ENCODE measurements around the gene FITM2.
A peak's percentile ranks its signal among the peaks of the same experiment; 100 is the strongest.

The FITM2 gene

DNA sequence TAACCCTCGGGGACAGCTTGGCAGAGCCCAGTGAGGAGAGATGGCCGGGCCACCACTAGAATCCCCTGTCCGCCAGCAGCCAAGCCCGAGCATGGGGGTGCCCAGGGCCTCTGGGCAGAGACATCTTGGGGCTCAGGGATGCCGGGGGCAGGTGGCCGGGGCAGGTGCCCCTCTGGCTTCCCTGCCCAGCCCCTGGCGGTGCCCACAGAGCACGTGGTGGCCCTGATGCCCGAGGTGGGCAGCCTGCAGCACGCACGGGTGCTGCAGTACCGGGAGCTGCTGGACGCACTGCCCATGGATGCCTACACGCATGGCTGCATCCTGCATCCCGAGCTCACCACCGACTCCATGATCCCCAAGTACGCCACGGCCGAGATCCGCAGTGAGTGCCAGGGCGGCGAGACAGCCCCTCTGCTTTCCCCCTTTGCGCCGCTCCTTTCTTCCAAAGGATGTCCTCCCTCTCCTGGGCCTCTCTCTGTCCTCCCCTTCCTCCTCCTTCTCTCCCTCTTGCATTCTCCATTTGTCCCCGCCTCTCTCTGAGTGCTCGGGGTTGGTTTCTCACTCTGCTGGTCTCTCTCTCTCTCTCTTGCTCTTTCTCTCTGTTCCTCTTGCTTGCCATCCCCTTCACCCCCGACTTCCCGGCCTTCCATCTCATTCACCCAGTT lies 52.6 kb downstream of the FITM2 start:
- Histone ChIP-seq H3K4me3 (ENCODE audit: low read depth, low read length) (no peak overlapping the region), H3K36me3 (replicated peaks) (no peaks in the 10 kb centered on the region), H3K27me3 (replicated peaks) (no peaks in the 10 kb centered on the region), H3K27ac (no peak overlapping the region)
- DNase-seq, result no peak
- in situ Hi-C loops (cut with HindIII; ENCODE audit: low pct_ligation_motif_present, low sequenced_read_pairs), result no loop called here
- TF ChIP-seq, protein P1, sequence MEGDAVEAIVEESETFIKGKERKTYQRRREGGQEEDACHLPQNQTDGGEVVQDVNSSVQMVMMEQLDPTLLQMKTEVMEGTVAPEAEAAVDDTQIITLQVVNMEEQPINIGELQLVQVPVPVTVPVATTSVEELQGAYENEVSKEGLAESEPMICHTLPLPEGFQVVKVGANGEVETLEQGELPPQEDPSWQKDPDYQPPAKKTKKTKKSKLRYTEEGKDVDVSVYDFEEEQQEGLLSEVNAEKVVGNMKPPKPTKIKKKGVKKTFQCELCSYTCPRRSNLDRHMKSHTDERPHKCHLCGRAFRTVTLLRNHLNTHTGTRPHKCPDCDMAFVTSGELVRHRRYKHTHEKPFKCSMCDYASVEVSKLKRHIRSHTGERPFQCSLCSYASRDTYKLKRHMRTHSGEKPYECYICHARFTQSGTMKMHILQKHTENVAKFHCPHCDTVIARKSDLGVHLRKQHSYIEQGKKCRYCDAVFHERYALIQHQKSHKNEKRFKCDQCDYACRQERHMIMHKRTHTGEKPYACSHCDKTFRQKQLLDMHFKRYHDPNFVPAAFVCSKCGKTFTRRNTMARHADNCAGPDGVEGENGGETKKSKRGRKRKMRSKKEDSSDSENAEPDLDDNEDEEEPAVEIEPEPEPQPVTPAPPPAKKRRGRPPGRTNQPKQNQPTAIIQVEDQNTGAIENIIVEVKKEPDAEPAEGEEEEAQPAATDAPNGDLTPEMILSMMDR (IDR thresholded peaks at IDR 0.05; ENCODE audit: low read depth, low read length, missing control alignments), result no peak

DNA sequence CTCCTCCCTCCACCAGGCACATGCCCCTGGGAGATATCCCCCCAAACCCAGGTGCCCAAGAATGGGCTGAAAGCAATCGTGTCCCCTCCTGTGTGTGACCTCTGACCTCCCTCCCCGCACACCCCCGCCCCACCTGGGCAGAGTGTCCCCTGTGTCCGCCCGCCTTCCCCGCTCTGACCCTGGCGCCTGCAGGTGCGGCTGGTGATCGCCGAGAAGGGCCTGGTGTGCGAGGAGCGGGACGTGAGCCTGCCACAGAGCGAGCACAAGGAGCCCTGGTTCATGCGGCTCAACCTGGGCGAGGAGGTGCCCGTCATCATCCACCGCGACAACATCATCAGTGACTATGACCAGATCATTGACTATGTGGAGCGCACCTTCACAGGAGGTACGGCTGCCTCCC lies 54.0 kb downstream of the FITM2 start:
- TF ChIP-seq, protein P1 (IDR thresholded peaks at IDR 0.05; ENCODE audit: low read depth, low read length, missing control alignments), result no peak
- Histone ChIP-seq H3K36me3 (replicated peaks) (no peaks in the 10 kb centered on the region), H3K27ac (no peak overlapping the region), H3K27me3 (replicated peaks) (no peaks in the 10 kb centered on the region), H3K4me3 (ENCODE audit: low read depth, low read length) (no peak overlapping the region)
- in situ Hi-C loops (cut with HindIII; ENCODE audit: low pct_ligation_motif_present, low sequenced_read_pairs), result no loop called here
- no peak for DNase-seq

DNA sequence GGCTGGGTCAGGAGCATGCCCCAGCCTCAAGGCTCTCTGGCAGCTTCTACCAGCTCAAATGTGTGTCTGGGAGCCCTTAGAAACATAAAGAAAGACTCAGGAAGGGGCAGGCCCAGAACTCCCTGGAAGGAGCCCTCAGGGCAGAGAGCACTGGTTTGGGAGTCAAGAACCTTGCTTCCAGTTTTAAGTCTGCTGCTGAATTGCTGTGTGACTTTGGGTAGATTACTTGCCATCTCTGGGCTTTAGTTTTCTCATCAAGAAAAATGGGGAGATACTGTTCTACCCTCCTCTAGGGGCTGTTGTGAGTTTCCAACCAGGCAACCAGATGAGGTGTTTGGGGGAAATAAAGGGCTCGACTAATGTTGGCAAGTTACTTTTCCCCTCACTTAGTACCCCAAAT lies 55.1 kb downstream of the FITM2 start:
- Histone ChIP-seq H3K4me3 (ENCODE audit: low read depth, low read length) (no peak overlapping the region), H3K27ac (no peak overlapping the region), H3K27me3 (replicated peaks) (no peaks in the 10 kb centered on the region), H3K36me3 (replicated peaks) (no peaks in the 10 kb centered on the region)
- TF ChIP-seq, protein P1 (IDR thresholded peaks at IDR 0.05; ENCODE audit: low read depth, low read length, missing control alignments), result no peak
- in situ Hi-C loops (cut with HindIII; ENCODE audit: low pct_ligation_motif_present, low sequenced_read_pairs), result no loop called here
- DNase-seq, result no peak

DNA sequence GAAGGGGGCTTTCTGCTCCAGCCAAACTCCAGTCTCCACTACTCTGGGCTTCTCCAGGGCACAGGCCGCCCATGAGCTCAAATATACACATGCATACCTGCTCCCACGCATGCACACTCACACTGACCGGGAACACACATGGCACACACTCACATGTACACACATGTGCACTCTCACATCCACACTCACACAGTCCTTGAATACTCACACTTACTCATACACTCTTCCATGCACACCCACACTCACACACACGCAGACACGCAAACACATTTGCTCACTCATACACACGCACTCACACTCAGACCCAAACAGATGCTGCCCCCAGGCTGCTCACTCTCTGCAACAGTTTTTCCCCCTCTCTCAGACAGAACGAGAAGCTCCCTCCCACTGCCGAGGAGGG lies 56.9 kb downstream of the FITM2 start:
- in situ Hi-C loops (cut with HindIII; ENCODE audit: low pct_ligation_motif_present, low sequenced_read_pairs), result no loop called here
- DNase-seq, result no peak
- TF ChIP-seq, protein P1 (IDR thresholded peaks at IDR 0.05; ENCODE audit: low read depth, low read length, missing control alignments), result no peak
- no peak overlapping the region for H3K4me3 ChIP-seq (ENCODE audit: low read depth, low read length)
- no peak overlapping the region for H3K27ac ChIP-seq
- H3K36me3 ChIP-seq (replicated peaks), result no peaks in the 10 kb centered on the region
- no peaks in the 10 kb centered on the region for H3K27me3 ChIP-seq (replicated peaks)

DNA sequence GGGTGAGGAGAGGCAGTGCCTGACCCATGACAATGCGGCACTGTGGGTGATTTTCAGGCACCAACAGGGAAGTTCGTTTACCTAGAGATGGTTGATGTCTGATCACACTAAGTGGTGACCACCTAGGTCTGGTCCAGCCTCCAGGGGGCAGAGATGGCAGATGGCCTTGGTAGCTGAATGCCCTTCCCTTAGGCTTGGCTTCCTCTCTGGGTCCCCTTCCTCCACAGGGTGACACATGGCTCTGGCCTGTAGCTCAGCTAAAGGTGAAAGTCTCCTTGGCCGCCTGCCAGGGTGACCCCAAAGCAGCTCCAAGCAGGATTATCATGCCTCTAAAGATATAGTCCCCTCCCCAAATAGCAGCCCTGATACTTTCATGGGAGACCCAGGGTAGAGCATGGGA lies 57.5 kb downstream of the FITM2 start:
- Histone ChIP-seq H3K4me3 (ENCODE audit: low read depth, low read length) (no peak overlapping the region), H3K27ac (no peak overlapping the region), H3K36me3 (replicated peaks) (no peaks in the 10 kb centered on the region), H3K27me3 (replicated peaks) (no peaks in the 10 kb centered on the region)
- TF ChIP-seq, protein P1 (IDR thresholded peaks at IDR 0.05; ENCODE audit: low read depth, low read length, missing control alignments), result peak; percentile 34
- in situ Hi-C loops (cut with HindIII; ENCODE audit: low pct_ligation_motif_present, low sequenced_read_pairs), result no loop called here
- no peak for DNase-seq
